K562 (cell line): Measurements from ENCODE around the gene SH3YL1. TPM values are rescaled to one million over a fixed set of nuclear protein-coding genes. Genes with fewer than 3 reads are reported as not detected.

Experiments
- ATAC-seq: fragments of 200-7000 bp; cut with Tn5 transposase; 3 replicates; pipeline ENCODE4 v1.9.1; 2020; ENCODE audit warnings: moderate library complexity
- BruUV-seq: library from RNA; stranded (reverse); fragments of 400-500 nt; replicated peaks from 2 replicates; lab custom pipeline; 2021; lab: Mats Ljungman, UMichigan
- CTCF ChIA-PET: fragments of 300-600 bp; formaldehyde crosslinking; extraction: SDS; loops from one replicate; lab custom pipeline; 2021; ENCODE audit warnings: low intra/inter-chr PET ratio; lab: Yijun Ruan, JAX
- POLR2A ChIA-PET: fragments of 300-600, 350-650 bp; sonication (Branson Sonifier 250); formaldehyde crosslinking; extraction: SDS; loops from one replicate; lab custom pipeline; 2021; ENCODE audit warnings: antibody characterized with exemption, inconsistent platforms; lab: Yijun Ruan, JAX
- DNase-seq, 4 experiments: peaks; one replicate each; pipeline versions ENCODE4 v3.0.0 to v3.0.0-alpha.2; 2011 to 2018; ENCODE audit warnings: low spot score in 3 of 4, mixed read lengths in 3 of 4; ENCODE audit errors: extremely low read depth in 1 of 4
- FAIRE-seq: peaks from 2 replicates; lab custom pipeline; 2011; peaks lifted over from hg19 to GRCh38; lab: Jason Lieb, UNC
- H2AFZ ChIP-seq: 2 replicates; pipeline ENCODE4 v1.6.0; 2011; ENCODE audit warnings: low read depth, low read length, control low read depth, inconsistent platforms
- H3K27ac ChIP-seq: fragments of 200-600 bp; 3 replicates; pipeline ENCODE4 v1.8.0; 2011; ENCODE audit warnings: low read depth, mild to moderate bottlenecking, control low read depth, inconsistent platforms, low read length, moderate library complexity, mixed read lengths; ENCODE audit errors: extremely low read depth
- H3K27me3 ChIP-seq, 2 experiments: fragments of 300-600 bp in 1 of 2; 2 replicates in 1 of 2; 3 replicates in 1 of 2; pipeline versions ENCODE4 v1.6.0 to v1.8.0; 2011; ENCODE audit warnings: inconsistent platforms in 2 of 2, low read length in 2 of 2, mild to moderate bottlenecking in 1 of 2, mixed read lengths in 1 of 2, moderate library complexity in 1 of 2; ENCODE audit not compliant: control insufficient read depth in 2 of 2, insufficient read depth in 2 of 2
- H3K36me3 ChIP-seq: fragments of 300-600 bp; 3 replicates; pipeline ENCODE4 v1.8.0; 2011; ENCODE audit warnings: mild to moderate bottlenecking, low read length, inconsistent platforms; ENCODE audit not compliant: control insufficient read depth, insufficient read depth
- H3K4me1 ChIP-seq, 2 experiments: fragments of 200-600 bp in 1 of 2; replicated peaks in 1 of 2; 2 replicates in 1 of 2; 3 replicates in 1 of 2; pipeline versions ENCODE4 v1.5.1 to v1.8.0; 2011; ENCODE audit warnings: inconsistent platforms in 2 of 2, low read length in 2 of 2, mild to moderate bottlenecking in 1 of 2, mixed read lengths in 1 of 2, moderate library complexity in 1 of 2; ENCODE audit not compliant: control insufficient read depth in 2 of 2, insufficient read depth in 2 of 2
- H3K4me2 ChIP-seq: 2 replicates; pipeline ENCODE4 v1.6.1; 2011; ENCODE audit warnings: low read length, control low read depth, inconsistent platforms, mixed read lengths; ENCODE audit not compliant: insufficient read depth
- H3K4me3 ChIP-seq: fragments of 200-600 bp; sonication (generic), shearing (Covaris generic); 2 replicates; pipeline ENCODE4 v1.5.1; 2016; ENCODE audit warnings: control low read depth, inconsistent platforms
- H3K79me2 ChIP-seq: fragments of 200-600 bp; 3 replicates; pipeline ENCODE4 v1.8.0; 2011; ENCODE audit warnings: low read length, inconsistent platforms; ENCODE audit not compliant: control insufficient read depth, insufficient read depth
- H3K9ac ChIP-seq, 2 experiments: 2 replicates each; pipeline versions ENCODE4 v1.6.0 to v1.6.1; 2011; ENCODE audit warnings: low read depth in 2 of 2, low read length in 2 of 2, control low read depth in 1 of 2, inconsistent platforms in 1 of 2, mild to moderate bottlenecking in 1 of 2, mixed read lengths in 1 of 2; ENCODE audit not compliant: insufficient read depth in 1 of 2
- H3K9me1 ChIP-seq: one replicate; pipeline ENCODE4 v1.6.0; 2011; ENCODE audit warnings: inconsistent platforms, mild to moderate bottlenecking, low read length, moderate library complexity; ENCODE audit not compliant: control insufficient read depth, insufficient read depth
- H3K9me3 ChIP-seq: replicated peaks from 2 replicates; pipeline ENCODE4 v1.5.1; 2011; ENCODE audit warnings: low read depth, low read length, inconsistent platforms; ENCODE audit not compliant: control insufficient read depth, insufficient read depth
- H4K20me1 ChIP-seq: replicated peaks from 2 replicates; pipeline ENCODE4 v1.6.1; 2011; ENCODE audit warnings: low read length, inconsistent platforms, mixed read lengths; ENCODE audit not compliant: control insufficient read depth, insufficient read depth
- ATF7 ChIP-seq: fragments of 450-650 bp; IDR thresholded peaks from 2 replicates; pipeline ENCODE4 v1.7.1; 2014; ENCODE audit warnings: mild to moderate bottlenecking, moderate library complexity
- JUND ChIP-seq, 2 experiments: IDR thresholded peaks; 2 replicates in 1 of 2; 3 replicates in 1 of 2; pipeline ENCODE4 v1.6.1; 2011; ENCODE audit warnings: borderline replicate concordance in 2 of 2, low read depth in 2 of 2, low read length in 2 of 2, improper control_type of control experiment in 1 of 2, missing biosample characterization in 1 of 2, missing genetic modification characterization in 1 of 2, missing genetic modification reagents in 1 of 2
- LEF1 ChIP-seq: fragments of 450-650 bp; IDR thresholded peaks from 2 replicates; pipeline ENCODE4 v1.6.1; 2016; ENCODE audit warnings: mild to moderate bottlenecking
- MCM3 ChIP-seq: fragments of 450-650 bp; IDR thresholded peaks from 2 replicates; pipeline ENCODE4 v1.6.1; 2016
- WGBS: fragments of 100-300 bp; shearing (Covaris generic); methylation state at CpG from one replicate; pipeline ENCODE4 v1.1.6; 2016; ENCODE audit warnings: low coverage, mixed read lengths; ENCODE audit not compliant: insufficient coverage; ENCODE audit errors: missing lambda C conversion rate; 5-methylcytosine and 5-hydroxymethylcytosine counted together
- in situ Hi-C: fragments of 300-500 bp; cut with MboI; formaldehyde crosslinking; loops from 4 replicates; pipeline ENCODE4 v1.15.0; 2018; ENCODE audit warnings: inconsistent platforms, mixed read lengths
- intact Hi-C: fragments of 100-400 bp; cut with micrococcal nuclease; formaldehyde crosslinking; loops from 2 replicates; pipeline ENCODE4 v1.14.2; 2022
- polyA plus RNA-seq, 8 experiments: library from polyadenylated mRNA; depleted of rRNA in 4 of 8; stranded (reverse) in 5 of 8; unstranded in 3 of 8; fragments of >200 nt; fragmentation: Nextera tagmentation in 2 of 8; fragmentation: Illumina TruSeq in 1 of 8; extraction: Ambion mirVana in 2 of 8; extraction: Trizol in 1 of 8; gene quantifications; 2 replicates each; pipeline versions ENCODE4 v1.2.1 to v1.2.3, GENCODE V29; 2011 to 2014; ENCODE audit warnings: inconsistent platforms in 1 of 8, missing spikeins in 1 of 8
- total RNA-seq, 7 experiments: library from RNA; depleted of rRNA in 6 of 7; stranded (reverse); fragments of >200 nt in 6 of 7; fragmentation: Illumina TruSeq in 2 of 7; extraction: Trizol in 2 of 7; gene quantifications; 2 replicates each; pipeline versions ENCODE4 v1.2.1 to v1.2.3, GENCODE V29; 2011 to 2021; ENCODE audit warnings: low replicate concordance in 1 of 7
- TF ChIP-seq, protein P1 (sequence below): fragments of 450-650 bp; formaldehyde crosslinking; IDR thresholded peaks from 2 replicates; pipeline ENCODE4 v1.4.0; 2020; ENCODE audit warnings: mild to moderate bottlenecking, moderate library complexity
- TF ChIP-seq, protein P2 (sequence below), 2 experiments: fragments of 450-650 bp in 1 of 2; sonication (generic) in 1 of 2; formaldehyde crosslinking in 1 of 2; IDR thresholded peaks in 1 of 2; conservative IDR thresholded peaks in 1 of 2; 2 replicates each; pipeline versions ENCODE4 v1.6.1 to v1.8.1; 2016 to 2023; ENCODE audit warnings: mild to moderate bottlenecking in 2 of 2, moderate library complexity in 2 of 2, inconsistent platforms in 1 of 2, missing genetic modification reagents in 1 of 2

Gene SH3YL1
- total and polyA plus RNA-seq, 9 of the 15 experiments (the other 6 are each of a cell fraction or from before 2014, with no cell fraction given), result 3.9 to 7.8 (median 5.3) TPM

DNA sequence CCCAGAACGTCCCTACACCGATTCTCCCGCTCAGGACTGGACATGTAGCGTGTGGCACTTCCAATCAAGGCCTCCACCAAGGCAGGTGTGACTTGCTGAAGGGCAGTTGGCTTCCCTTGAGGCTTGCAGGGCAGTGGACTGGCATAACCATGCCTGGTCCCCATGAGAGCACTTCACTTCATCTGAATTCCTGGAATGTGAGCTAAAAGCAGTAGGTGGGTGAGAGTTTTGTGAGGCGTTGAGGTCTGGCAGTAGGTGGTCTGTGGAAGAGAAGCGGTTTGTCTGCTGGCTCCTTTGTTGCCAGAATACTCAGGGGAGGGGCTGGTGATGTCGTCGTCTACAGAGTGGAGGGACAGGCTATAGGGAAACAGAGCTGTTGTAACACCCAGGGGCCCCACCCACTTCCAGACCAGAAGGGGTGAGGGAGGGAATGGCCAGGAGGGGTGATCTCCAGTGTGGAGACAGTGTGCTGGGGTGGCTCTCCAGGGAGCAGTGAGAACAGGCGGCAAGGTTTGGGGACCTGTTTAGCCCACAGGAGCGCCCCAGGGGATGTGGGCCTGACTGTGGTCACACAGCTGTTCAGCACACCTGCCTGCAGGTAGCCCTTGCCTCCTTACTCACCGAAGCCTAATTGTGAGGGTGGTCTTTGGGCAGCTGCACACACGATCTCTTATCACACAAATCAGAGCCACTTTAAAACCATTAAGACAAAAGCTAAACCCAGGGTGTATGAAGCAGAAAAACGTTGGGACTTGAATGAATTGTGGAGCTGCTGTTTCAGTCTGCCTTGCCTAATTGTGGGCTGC is 45.5 kb upstream of the SH3YL1 start:
- intact Hi-C loops (no loop called here), in situ Hi-C loops (no loop called here)
- Histone ChIP-seq H3K27me3 (peaks cover 11 to 25% of the 10 kb centered on the region in 2 experiments; a peak in 3 of 5 replicates), H4K20me1 (no peaks in the 10 kb centered on the region; the same call in 1 of the 2 replicates), H3K4me2 (no peak overlapping the region), H3K9me1 (no peaks in the 10 kb centered on the region), H3K36me3 (no peaks in the 10 kb centered on the region), H3K4me1 (peaks cover 0 to under 1% of the 10 kb centered on the region in 2 experiments; a peak in 1 of 5 replicates), H3K79me2 (no peaks in the 10 kb centered on the region), H3K9me3 (no peaks in the 10 kb centered on the region), H2AFZ (no peak overlapping the region), H3K4me3 (no peak overlapping the region), H3K27ac (no peak overlapping the region), H3K9ac (no peak overlapping the region)
- no peak for FAIRE-seq
- ChIA-PET CTCF (no interaction called here), POLR2A (interaction anchor here (0.7 kb wide), 1 partner anchor 16 kb away, joined by 3 read pairs; no protein-coding TSS in a partner anchor)
- under 1% methylated on average over 12 of the region's 13 CpGs for WGBS
- peak; percentile 83 for ATAC-seq
- DNase-seq, result peak in 2 of 4 experiments; percentile 11 to 25
- TF ChIP-seq MCM3 (0 out of 2 replicates have a peak, but pooled peaks have one; percentile 20), JUND (IDR thresholded peaks at IDR 0.05; ENCODE audit: borderline replicate concordance, low read depth, low read length) (peak; percentile 29; the same call in 1 of the 2 replicates), JUND (tag; IDR thresholded peaks at IDR 0.05; ENCODE audit: borderline replicate concordance, low read depth, low read length) (0 out of 3 replicates have a peak, but pooled peaks have one; percentile 20), LEF1 (no peak), ATF7 (peak; percentile 23; the same call in 1 of the 2 replicates)
- TF ChIP-seq, protein P1, sequence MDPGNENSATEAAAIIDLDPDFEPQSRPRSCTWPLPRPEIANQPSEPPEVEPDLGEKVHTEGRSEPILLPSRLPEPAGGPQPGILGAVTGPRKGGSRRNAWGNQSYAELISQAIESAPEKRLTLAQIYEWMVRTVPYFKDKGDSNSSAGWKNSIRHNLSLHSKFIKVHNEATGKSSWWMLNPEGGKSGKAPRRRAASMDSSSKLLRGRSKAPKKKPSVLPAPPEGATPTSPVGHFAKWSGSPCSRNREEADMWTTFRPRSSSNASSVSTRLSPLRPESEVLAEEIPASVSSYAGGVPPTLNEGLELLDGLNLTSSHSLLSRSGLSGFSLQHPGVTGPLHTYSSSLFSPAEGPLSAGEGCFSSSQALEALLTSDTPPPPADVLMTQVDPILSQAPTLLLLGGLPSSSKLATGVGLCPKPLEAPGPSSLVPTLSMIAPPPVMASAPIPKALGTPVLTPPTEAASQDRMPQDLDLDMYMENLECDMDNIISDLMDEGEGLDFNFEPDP (CRISPR knock-in tag), result no peak
- TF ChIP-seq, protein P2, sequence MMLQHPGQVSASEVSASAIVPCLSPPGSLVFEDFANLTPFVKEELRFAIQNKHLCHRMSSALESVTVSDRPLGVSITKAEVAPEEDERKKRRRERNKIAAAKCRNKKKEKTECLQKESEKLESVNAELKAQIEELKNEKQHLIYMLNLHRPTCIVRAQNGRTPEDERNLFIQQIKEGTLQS (IDR thresholded peaks at IDR 0.05), result peak; percentile 72
- TF ChIP-seq, protein P2 (CRISPR knock-in tag; conservative IDR thresholded peaks at IDR 0.05), result no peak
- BruUV-seq, result no TSS peak
